Epithelial cell of proximal tubule (primary cell): ENCODE data around the gene MAP3K13. TPM values are rescaled to one million over a fixed set of nuclear protein-coding genes. Genes with fewer than 3 reads are reported as not detected.

Experiments used
- DNase-seq: peaks from one replicate; pipeline ENCODE4 v3.0.0-alpha.2; 2011; ENCODE audit warnings: low read depth
- H3K4me3 ChIP-seq: 2 replicates; pipeline ENCODE4 v1.5.1; 2011; ENCODE audit warnings: low read depth, mild to moderate bottlenecking, low read length
- total RNA-seq: library from RNA; depleted of rRNA; stranded (reverse); fragments of >200 nt; gene quantifications from 2 replicates; pipeline ENCODE4 v1.2.3, GENCODE V29; 2015
- TF ChIP-seq, protein P1 (sequence below): conservative IDR thresholded peaks from 2 replicates; pipeline ENCODE4 v1.5.1; 2012; ENCODE audit warnings: low read depth, mild to moderate bottlenecking, low read length

MAP3K13 gene
- total RNA-seq, 1 donor from 2014 or later = 14.5 TPM

DNA sequence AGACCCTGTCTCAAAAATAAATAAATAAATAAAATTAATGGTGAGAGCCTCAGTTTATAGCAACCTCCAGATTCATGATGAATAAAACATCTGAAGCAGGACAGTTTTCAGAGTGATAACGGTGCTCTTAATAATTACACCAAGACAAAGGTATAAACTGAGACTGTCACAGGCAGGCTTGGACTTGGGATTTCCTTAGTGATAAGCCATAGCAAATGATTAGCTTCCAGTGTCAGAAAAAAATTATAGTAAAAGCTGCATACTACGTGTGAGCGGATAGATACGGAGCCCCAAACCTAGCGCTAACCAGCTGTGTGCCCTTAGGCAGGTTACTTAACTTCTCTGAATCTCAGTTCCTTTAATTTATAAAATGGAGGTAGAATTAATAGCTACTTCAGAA lies 167.9 kb downstream of the MAP3K13 start:
- H3K4me3 ChIP-seq = no peak overlapping the region
- DNase-seq = no peak
- TF ChIP-seq, protein P1, sequence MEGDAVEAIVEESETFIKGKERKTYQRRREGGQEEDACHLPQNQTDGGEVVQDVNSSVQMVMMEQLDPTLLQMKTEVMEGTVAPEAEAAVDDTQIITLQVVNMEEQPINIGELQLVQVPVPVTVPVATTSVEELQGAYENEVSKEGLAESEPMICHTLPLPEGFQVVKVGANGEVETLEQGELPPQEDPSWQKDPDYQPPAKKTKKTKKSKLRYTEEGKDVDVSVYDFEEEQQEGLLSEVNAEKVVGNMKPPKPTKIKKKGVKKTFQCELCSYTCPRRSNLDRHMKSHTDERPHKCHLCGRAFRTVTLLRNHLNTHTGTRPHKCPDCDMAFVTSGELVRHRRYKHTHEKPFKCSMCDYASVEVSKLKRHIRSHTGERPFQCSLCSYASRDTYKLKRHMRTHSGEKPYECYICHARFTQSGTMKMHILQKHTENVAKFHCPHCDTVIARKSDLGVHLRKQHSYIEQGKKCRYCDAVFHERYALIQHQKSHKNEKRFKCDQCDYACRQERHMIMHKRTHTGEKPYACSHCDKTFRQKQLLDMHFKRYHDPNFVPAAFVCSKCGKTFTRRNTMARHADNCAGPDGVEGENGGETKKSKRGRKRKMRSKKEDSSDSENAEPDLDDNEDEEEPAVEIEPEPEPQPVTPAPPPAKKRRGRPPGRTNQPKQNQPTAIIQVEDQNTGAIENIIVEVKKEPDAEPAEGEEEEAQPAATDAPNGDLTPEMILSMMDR = no peak

DNA sequence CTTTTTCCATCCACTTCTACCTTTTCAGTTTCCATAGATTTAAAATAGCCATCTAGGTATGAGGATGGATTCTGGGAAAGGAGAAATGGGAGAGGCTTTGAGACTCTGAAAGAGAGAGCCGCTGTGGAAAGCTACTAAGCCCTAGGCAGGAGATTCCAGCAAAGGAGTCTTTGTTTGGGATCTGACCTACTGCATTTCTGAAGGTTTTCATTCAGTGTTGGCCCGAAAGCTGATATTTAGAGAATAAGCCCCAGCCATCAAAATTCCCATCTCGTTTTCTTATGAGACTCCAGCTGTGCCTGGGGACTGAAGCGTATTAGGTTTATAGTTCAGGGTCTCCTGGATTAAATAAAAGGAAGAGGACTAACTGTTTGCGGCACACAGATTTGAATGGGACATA lies 170.0 kb downstream of the MAP3K13 start:
- TF ChIP-seq, protein P1 = no peak
- H3K4me3 ChIP-seq = no peak overlapping the region
- no peak for DNase-seq

DNA sequence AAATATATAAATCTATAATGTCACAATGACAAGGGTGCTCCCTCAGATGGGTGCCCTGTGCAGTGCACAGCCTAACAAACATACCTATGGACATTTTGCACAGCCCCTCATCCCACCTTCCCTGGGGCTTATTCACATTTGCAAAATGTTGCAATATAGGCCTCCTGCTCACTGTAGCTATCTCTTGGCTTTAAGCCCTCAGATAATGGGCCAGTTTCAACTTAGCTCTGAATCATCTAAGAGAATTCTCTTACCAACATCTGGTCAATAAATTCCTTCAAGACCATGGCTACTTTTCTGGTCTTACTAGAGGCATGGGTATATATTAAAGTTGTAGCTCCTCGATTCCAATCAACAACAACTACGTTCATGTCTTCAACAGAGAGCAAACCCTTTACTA lies 171.6 kb downstream of the MAP3K13 start:
- DNase-seq = no peak
- no peak overlapping the region for H3K4me3 ChIP-seq
- TF ChIP-seq, protein P1 = no peak

DNA sequence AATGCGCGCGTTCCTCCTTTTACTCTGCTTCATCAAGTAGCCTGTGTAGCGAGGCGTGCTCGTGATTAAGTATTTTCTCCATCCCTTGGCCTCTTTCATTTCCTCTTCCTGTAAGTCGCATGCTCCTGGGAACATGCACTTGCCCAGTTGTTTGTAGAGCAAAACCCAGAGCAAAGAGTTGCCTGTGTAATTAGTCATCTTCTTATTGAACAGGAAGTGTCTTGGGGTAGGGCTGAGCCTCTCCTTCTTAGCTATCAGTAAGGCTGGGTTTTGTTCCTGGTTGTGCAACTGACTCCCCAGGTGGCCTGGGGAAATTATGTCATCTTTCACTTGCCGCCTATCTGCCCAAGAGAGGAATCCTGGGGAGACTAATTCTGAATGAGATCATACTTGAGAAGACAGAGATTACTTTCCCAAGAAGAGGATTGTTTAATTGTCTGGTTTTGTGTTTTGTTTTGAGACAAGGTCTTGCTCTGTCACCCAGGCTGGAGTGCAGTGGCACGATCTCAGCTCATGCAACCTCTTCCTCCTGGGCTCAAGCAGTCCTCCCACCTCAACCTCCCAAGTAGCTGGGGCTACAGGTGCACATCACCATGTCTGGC lies 174.5 kb downstream of the MAP3K13 start:
- DNase-seq = peak; percentile 99
- H3K4me3 ChIP-seq = no peak overlapping the region
- TF ChIP-seq, protein P1 = no peak

Other genes starting within 250 kb of the MAP3K13 start
- gene C3orf70, start 210.1 kb upstream of the MAP3K13 start, total RNA-seq = 0.63 and 0.72 TPM in 2 replicates
- 5.5 and 9.3 TPM in 2 replicates for gene EHHADH, start 109.1 kb upstream of the MAP3K13 start, total RNA-seq
- gene TMEM41A, start 135.9 kb downstream of the MAP3K13 start, total RNA-seq = 14.6 and 16.2 TPM in 2 replicates
- 1.8 and 1.9 TPM in 2 replicates for gene LIPH, start 189.5 kb downstream of the MAP3K13 start, total RNA-seq
- 12.9 and 20.8 TPM in 2 replicates for gene SENP2, start 223.2 kb downstream of the MAP3K13 start, total RNA-seq